WTC11 (cell line): Measurements from ENCODE around the gene MOB4.

Experiments
- ATF3 ChIP-seq: sonication (generic); formaldehyde crosslinking; conservative IDR thresholded peaks from 2 replicates; pipeline ENCODE4 v1.8.1; 2022; ENCODE audit warnings: mild to moderate bottlenecking, missing genetic modification reagents
- CREB1 ChIP-seq: sonication (generic); formaldehyde crosslinking; IDR thresholded peaks from 2 replicates; pipeline ENCODE4 v1.8.0; 2023; ENCODE audit warnings: mild to moderate bottlenecking, missing genetic modification reagents
- FOXP1 ChIP-seq: sonication (generic); formaldehyde crosslinking; IDR thresholded peaks from 2 replicates; pipeline ENCODE4 v1.8.0; 2022; ENCODE audit warnings: missing genetic modification reagents, mild to moderate bottlenecking, moderate library complexity, borderline replicate concordance
- TF ChIP-seq, protein P1 (sequence below): fragments of 200-600 bp; IDR thresholded peaks from 2 replicates; pipeline ENCODE4 v1.8.0; 2022; ENCODE audit warnings: antibody characterized with exemption
- TF ChIP-seq, protein P2 (sequence below): sonication (generic); formaldehyde crosslinking; IDR thresholded peaks from 2 replicates; pipeline ENCODE4 v1.8.0; 2023; ENCODE audit warnings: missing genetic modification reagents
- TF ChIP-seq, protein P3 (sequence below): sonication (generic); formaldehyde crosslinking; IDR thresholded peaks from 2 replicates; pipeline ENCODE4 v1.8.0; 2022; ENCODE audit warnings: mild to moderate bottlenecking, missing genetic modification reagents

- TF ChIP-seq, protein P1, sequence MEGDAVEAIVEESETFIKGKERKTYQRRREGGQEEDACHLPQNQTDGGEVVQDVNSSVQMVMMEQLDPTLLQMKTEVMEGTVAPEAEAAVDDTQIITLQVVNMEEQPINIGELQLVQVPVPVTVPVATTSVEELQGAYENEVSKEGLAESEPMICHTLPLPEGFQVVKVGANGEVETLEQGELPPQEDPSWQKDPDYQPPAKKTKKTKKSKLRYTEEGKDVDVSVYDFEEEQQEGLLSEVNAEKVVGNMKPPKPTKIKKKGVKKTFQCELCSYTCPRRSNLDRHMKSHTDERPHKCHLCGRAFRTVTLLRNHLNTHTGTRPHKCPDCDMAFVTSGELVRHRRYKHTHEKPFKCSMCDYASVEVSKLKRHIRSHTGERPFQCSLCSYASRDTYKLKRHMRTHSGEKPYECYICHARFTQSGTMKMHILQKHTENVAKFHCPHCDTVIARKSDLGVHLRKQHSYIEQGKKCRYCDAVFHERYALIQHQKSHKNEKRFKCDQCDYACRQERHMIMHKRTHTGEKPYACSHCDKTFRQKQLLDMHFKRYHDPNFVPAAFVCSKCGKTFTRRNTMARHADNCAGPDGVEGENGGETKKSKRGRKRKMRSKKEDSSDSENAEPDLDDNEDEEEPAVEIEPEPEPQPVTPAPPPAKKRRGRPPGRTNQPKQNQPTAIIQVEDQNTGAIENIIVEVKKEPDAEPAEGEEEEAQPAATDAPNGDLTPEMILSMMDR, result no peak
- TF ChIP-seq, protein P2, sequence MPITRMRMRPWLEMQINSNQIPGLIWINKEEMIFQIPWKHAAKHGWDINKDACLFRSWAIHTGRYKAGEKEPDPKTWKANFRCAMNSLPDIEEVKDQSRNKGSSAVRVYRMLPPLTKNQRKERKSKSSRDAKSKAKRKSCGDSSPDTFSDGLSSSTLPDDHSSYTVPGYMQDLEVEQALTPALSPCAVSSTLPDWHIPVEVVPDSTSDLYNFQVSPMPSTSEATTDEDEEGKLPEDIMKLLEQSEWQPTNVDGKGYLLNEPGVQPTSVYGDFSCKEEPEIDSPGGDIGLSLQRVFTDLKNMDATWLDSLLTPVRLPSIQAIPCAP (CRISPR knock-in tag), result no peak
- TF ChIP-seq CREB1 (CRISPR knock-in tag), result no peak
- no peak for TF ChIP-seq FOXP1 (CRISPR knock-in tag)
- TF ChIP-seq, protein P3, sequence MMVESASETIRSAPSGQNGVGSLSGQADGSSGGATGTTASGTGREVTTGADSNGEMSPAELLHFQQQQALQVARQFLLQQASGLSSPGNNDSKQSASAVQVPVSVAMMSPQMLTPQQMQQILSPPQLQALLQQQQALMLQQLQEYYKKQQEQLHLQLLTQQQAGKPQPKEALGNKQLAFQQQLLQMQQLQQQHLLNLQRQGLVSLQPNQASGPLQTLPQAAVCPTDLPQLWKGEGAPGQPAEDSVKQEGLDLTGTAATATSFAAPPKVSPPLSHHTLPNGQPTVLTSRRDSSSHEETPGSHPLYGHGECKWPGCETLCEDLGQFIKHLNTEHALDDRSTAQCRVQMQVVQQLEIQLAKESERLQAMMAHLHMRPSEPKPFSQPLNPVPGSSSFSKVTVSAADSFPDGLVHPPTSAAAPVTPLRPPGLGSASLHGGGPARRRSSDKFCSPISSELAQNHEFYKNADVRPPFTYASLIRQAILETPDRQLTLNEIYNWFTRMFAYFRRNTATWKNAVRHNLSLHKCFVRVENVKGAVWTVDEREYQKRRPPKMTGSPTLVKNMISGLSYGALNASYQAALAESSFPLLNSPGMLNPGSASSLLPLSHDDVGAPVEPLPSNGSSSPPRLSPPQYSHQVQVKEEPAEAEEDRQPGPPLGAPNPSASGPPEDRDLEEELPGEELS (CRISPR knock-in tag), result no peak
- TF ChIP-seq ATF3 (CRISPR knock-in tag), result no peak
These were observed 80.9 kb downstream of the MOB4 start for GRCh38 chr2:197596766-197597165.
